ENCODE results near the gene TP63.
"Not testable (repeated sequence)": the region's sequence is repeated elsewhere in the genome, so short reads cannot be mapped to it uniquely, and the experiment has no call there.

Gene TP63

DNA sequence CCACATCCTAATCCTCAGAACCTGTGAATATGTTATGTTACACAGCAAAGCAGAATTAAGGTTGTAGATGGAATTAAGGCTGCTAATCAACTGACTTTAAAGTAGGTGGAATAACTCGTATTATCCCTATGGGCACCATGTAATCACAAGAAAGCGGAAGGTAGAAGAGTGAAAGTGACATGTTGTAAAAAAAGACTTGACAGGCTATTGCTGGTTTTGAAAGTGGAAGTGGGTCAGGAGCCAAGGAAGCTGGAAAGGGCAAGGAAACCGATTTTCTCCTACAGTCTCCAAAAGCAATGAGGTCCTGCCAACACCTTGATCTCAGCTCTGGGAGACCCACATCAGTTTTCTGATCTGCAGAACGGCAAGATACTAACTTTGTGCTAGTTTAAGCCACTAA, 6.6 kb downstream of the TP63 start:
- Histone ChIP-seq H3K4me1 (ENCODE audit: control insufficient read depth in 5 of 5, insufficient read depth in 5 of 5, low read length in 5 of 5) (no peaks in the 10 kb centered on the region), H3K36me3 (ENCODE audit: control insufficient read depth in 5 of 5, insufficient read depth in 5 of 5, low read length in 5 of 5) (no peaks in the 10 kb centered on the region), H3K27ac (ENCODE audit: low read depth, low read length) (no peak overlapping the region), H3K9ac (ENCODE audit: low read length in 5 of 5) (no peak overlapping the region), H3K4me3 (ENCODE audit: low read depth in 1 of 5, low read length in 5 of 5) (no peak overlapping the region), H3K9me3 (ENCODE audit: control insufficient read depth in 5 of 5, low read length in 5 of 5) (no peaks in the 10 kb centered on the region), H3K27me3 (ENCODE audit: control insufficient read depth in 5 of 5, insufficient read depth in 4 of 5, low read length in 5 of 5) (no peaks in the 10 kb centered on the region)

DNA sequence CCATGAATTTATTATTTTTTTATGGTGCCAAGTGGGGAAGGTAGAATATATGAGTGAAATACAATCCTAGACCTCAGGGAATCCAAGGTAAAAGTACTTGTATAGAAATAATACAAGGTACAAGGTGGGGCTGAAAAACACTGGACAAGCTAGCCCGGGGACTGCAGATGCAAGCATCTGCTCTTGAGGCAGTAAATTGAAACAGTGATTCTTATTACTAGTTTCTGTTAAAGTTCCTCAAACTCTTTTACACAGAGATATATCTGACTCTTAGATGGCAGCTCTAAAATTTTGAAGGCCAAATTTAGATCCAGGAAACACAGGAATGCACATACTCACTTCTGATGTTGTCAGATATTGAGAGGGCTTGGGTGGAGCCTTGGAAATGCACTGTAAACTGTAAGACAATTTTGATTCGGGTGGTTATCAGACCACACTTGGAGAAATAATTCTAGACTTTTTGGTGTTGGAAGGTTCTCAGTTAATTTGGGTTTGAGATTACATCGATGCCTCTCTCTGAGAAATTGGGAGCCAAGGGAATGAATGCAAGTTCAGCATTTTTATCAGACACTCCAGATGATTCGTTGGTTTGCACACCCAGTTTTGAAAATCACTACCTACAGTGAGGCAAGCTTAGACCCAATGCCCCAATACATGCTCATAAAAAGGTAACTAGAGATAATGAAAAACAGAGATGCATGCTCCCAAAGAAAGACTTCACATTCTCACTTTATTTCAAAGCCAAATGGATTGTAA, 7.3 kb downstream of the TP63 start:
- Histone ChIP-seq H3K4me3 (ENCODE audit: low read depth in 1 of 5, low read length in 5 of 5) (no peak overlapping the region), H3K36me3 (ENCODE audit: control insufficient read depth in 5 of 5, insufficient read depth in 5 of 5, low read length in 5 of 5) (no peaks in the 10 kb centered on the region), H3K4me1 (ENCODE audit: control insufficient read depth in 5 of 5, insufficient read depth in 5 of 5, low read length in 5 of 5) (no peaks in the 10 kb centered on the region), H3K9ac (ENCODE audit: low read length in 5 of 5) (no peak overlapping the region), H3K9me3 (ENCODE audit: control insufficient read depth in 5 of 5, low read length in 5 of 5) (no peaks in the 10 kb centered on the region), H3K27me3 (ENCODE audit: control insufficient read depth in 5 of 5, insufficient read depth in 4 of 5, low read length in 5 of 5) (no peaks in the 10 kb centered on the region), H3K27ac (ENCODE audit: low read depth, low read length) (no peak overlapping the region)

DNA sequence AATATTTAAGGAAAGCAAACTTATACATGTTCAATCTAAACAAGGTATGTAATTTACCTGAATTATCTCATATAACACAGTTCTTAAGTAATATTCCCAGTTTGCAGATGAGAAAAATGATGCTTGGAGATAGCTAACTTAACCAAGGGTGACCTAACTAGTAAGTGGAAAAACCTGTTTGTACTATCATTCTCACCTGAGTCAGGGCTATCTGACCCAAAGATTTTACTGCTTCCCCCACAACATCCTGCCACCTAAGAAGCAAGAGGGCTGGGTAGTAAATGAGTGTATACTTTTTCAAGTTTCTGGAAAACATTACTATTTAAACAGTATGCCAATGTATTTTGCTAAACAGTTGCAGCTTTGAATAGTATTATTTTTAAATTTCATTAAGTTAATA, 10.6 kb downstream of the TP63 start:
- Histone ChIP-seq H3K27ac (ENCODE audit: low read depth, low read length) (no peak overlapping the region), H3K9ac (ENCODE audit: low read length in 5 of 5) (no peak overlapping the region)

GRCh38 chr3:189646853-189647542, 15.8 kb downstream of the TP63 start:
- H3K4me1 ChIP-seq (ENCODE audit: control insufficient read depth in 5 of 5, insufficient read depth in 5 of 5, low read length in 5 of 5): peaks cover 0 to 3% (median 0%) of the 10 kb centered on the region in 5 donors

More for the DNA sequence above, 10.6 kb downstream of the TP63 start:
- H3K4me3 ChIP-seq (ENCODE audit: low read depth in 1 of 5, low read length in 5 of 5): no peak overlapping the region
- no peaks in the 10 kb centered on the region for H3K36me3 ChIP-seq (ENCODE audit: control insufficient read depth in 5 of 5, insufficient read depth in 5 of 5, low read length in 5 of 5)
- H3K27me3 ChIP-seq (ENCODE audit: control insufficient read depth in 5 of 5, insufficient read depth in 4 of 5, low read length in 5 of 5): no peaks in the 10 kb centered on the region
- H3K4me1 ChIP-seq (ENCODE audit: control insufficient read depth in 5 of 5, insufficient read depth in 5 of 5, low read length in 5 of 5): no peaks in the 10 kb centered on the region
- H3K9me3 ChIP-seq (ENCODE audit: control insufficient read depth in 5 of 5, low read length in 5 of 5): no peaks in the 10 kb centered on the region

DNA sequence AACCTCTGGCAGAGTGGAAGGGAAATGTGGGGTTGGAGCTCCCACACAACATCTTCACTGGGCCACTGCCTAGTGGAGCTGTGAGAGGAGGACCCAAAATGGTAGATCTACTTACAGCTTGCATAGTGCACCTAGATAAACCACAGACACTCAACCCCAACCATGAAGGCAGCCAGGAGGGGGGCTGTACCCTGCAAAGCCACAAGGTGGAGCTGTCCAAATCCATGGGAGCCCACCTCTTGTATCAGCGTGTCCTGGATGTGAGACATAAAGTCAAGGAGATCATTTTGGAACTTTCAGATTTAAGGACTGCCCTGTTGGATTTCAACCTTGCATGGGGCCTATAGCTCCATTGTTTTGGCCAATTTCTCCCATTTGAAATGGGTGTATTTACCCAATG, 20.9 kb downstream of the TP63 start:
- no peak overlapping the region for H3K4me3 ChIP-seq (ENCODE audit: low read depth in 1 of 5, low read length in 5 of 5)

More at GRCh38 chr3:189646853-189647542, 15.8 kb downstream of the TP63 start:
- no peak overlapping the region for H3K4me3 ChIP-seq (ENCODE audit: low read depth in 1 of 5, low read length in 5 of 5)
- no peaks in the 10 kb centered on the region for H3K9me3 ChIP-seq (ENCODE audit: control insufficient read depth in 5 of 5, low read length in 5 of 5)
- H3K27ac ChIP-seq (ENCODE audit: low read depth, low read length): no peak overlapping the region
- no peak overlapping the region for H3K9ac ChIP-seq (ENCODE audit: low read length in 5 of 5)
- no peaks in the 10 kb centered on the region for H3K27me3 ChIP-seq (ENCODE audit: control insufficient read depth in 5 of 5, insufficient read depth in 4 of 5, low read length in 5 of 5)
- H3K36me3 ChIP-seq (ENCODE audit: control insufficient read depth in 5 of 5, insufficient read depth in 5 of 5, low read length in 5 of 5): no peaks in the 10 kb centered on the region

GRCh38 chr3:189655617-189656016, 24.4 kb downstream of the TP63 start:
- H3K36me3 ChIP-seq (ENCODE audit: control insufficient read depth in 5 of 5, insufficient read depth in 5 of 5, low read length in 5 of 5): no peaks in the 10 kb centered on the region
- peaks cover 0 to 12% (median 7%) of the 10 kb centered on the region in 5 donors for H3K9me3 ChIP-seq (ENCODE audit: control insufficient read depth in 5 of 5, low read length in 5 of 5)
- peaks cover 0 to 7% (median 0%) of the 10 kb centered on the region in 5 donors for H3K4me1 ChIP-seq (ENCODE audit: control insufficient read depth in 5 of 5, insufficient read depth in 5 of 5, low read length in 5 of 5)
- no peaks in the 10 kb centered on the region for H3K27me3 ChIP-seq (ENCODE audit: control insufficient read depth in 5 of 5, insufficient read depth in 4 of 5, low read length in 5 of 5)
- H3K27ac ChIP-seq (ENCODE audit: low read depth, low read length): no peak overlapping the region
- no peak overlapping the region for H3K9ac ChIP-seq (ENCODE audit: low read length in 5 of 5)
- no peak overlapping the region for H3K4me3 ChIP-seq (ENCODE audit: low read depth in 1 of 5, low read length in 5 of 5)

More for the DNA sequence above, 20.9 kb downstream of the TP63 start:
- Histone ChIP-seq H3K27me3 (ENCODE audit: control insufficient read depth in 5 of 5, insufficient read depth in 4 of 5, low read length in 5 of 5) (no peaks in the 10 kb centered on the region), H3K9ac (ENCODE audit: low read length in 5 of 5) (no peak overlapping the region), H3K36me3 (ENCODE audit: control insufficient read depth in 5 of 5, insufficient read depth in 5 of 5, low read length in 5 of 5) (no peaks in the 10 kb centered on the region), H3K9me3 (ENCODE audit: control insufficient read depth in 5 of 5, low read length in 5 of 5) (peaks cover 0 to 9% (median 5%) of the 10 kb centered on the region in 5 donors), H3K27ac (ENCODE audit: low read depth, low read length) (no peak overlapping the region), H3K4me1 (ENCODE audit: control insufficient read depth in 5 of 5, insufficient read depth in 5 of 5, low read length in 5 of 5) (peaks cover 0 to 7% (median 0%) of the 10 kb centered on the region in 5 donors)

DNA sequence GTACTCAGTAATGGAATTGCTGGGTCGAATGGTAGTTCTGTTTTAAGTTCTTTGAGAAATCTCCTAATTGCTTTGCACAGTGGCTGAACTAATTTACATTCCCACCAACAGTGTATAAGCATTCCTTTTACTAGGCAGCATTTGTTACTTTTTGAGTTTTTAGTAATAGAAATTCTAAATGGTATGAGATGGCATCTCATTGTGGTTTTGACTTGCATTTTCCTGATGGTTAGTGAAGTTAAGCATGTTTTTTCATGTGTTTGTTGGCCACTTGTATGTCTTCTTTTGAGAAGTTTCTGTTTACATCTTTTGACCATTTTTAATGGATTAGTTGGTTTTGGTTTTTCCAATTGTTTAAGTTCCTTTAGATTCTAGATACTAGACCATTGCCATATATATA, 28.4 kb downstream of the TP63 start:
- no peaks in the 10 kb centered on the region for H3K36me3 ChIP-seq (ENCODE audit: control insufficient read depth in 5 of 5, insufficient read depth in 5 of 5, low read length in 5 of 5)
- no peak overlapping the region for H3K4me3 ChIP-seq (ENCODE audit: low read depth in 1 of 5, low read length in 5 of 5)
- H3K4me1 ChIP-seq (ENCODE audit: control insufficient read depth in 5 of 5, insufficient read depth in 5 of 5, low read length in 5 of 5): peaks cover 0 to 7% (median 3%) of the 10 kb centered on the region in 5 donors
- H3K27me3 ChIP-seq (ENCODE audit: control insufficient read depth in 5 of 5, insufficient read depth in 4 of 5, low read length in 5 of 5): no peaks in the 10 kb centered on the region
- peaks cover 0 to 12% (median 7%) of the 10 kb centered on the region in 5 donors for H3K9me3 ChIP-seq (ENCODE audit: control insufficient read depth in 5 of 5, low read length in 5 of 5)
- H3K27ac ChIP-seq (ENCODE audit: low read depth, low read length): no peak overlapping the region
- H3K9ac ChIP-seq (ENCODE audit: low read length in 5 of 5): no peak overlapping the region

DNA sequence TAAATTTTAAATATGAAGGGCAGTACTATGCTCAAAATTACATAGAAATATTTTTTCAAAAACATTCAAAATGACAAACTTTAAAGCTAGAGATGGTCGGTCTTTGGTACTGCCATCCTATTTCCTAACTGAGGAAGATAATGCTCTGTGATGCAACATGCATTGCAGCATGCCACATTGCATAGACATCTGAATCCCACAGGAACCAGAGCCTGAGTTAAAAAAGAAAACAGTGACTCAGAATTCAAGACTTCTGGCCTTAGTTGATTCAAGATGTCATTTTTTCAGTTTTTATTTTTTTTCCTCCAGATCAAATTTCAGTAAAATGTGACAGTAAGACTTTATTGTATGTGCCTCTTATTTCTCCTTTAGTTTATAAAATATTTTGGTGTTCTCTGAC, 33.1 kb downstream of the TP63 start:
- Histone ChIP-seq H3K4me3 (ENCODE audit: low read depth in 1 of 5, low read length in 5 of 5) (no peak overlapping the region), H3K27me3 (ENCODE audit: control insufficient read depth in 5 of 5, insufficient read depth in 4 of 5, low read length in 5 of 5) (no peaks in the 10 kb centered on the region), H3K9me3 (ENCODE audit: control insufficient read depth in 5 of 5, low read length in 5 of 5) (no peaks in the 10 kb centered on the region), H3K27ac (ENCODE audit: low read depth, low read length) (no peak overlapping the region), H3K36me3 (ENCODE audit: control insufficient read depth in 5 of 5, insufficient read depth in 5 of 5, low read length in 5 of 5) (no peaks in the 10 kb centered on the region), H3K4me1 (ENCODE audit: control insufficient read depth in 5 of 5, insufficient read depth in 5 of 5, low read length in 5 of 5) (peaks cover 0 to 12% (median 4%) of the 10 kb centered on the region in 5 donors), H3K9ac (ENCODE audit: low read length in 5 of 5) (no peak overlapping the region)

- H3K4me3 ChIP-seq (ENCODE audit: low read depth in 1 of 5, low read length in 5 of 5); H3K36me3 ChIP-seq (ENCODE audit: control insufficient read depth in 5 of 5, insufficient read depth in 5 of 5, low read length in 5 of 5); H3K9ac ChIP-seq (ENCODE audit: low read length in 5 of 5); H3K9me3 ChIP-seq (ENCODE audit: control insufficient read depth in 5 of 5, low read length in 5 of 5); H3K27me3 ChIP-seq (ENCODE audit: control insufficient read depth in 5 of 5, insufficient read depth in 4 of 5, low read length in 5 of 5); H3K4me1 ChIP-seq (ENCODE audit: control insufficient read depth in 5 of 5, insufficient read depth in 5 of 5, low read length in 5 of 5); H3K27ac ChIP-seq (ENCODE audit: low read depth, low read length): not testable (repeated sequence)
These were observed 41.2 kb downstream of the TP63 start for GRCh38 chr3:189672346-189672745.

GRCh38 chr3:189673535-189673934, 42.3 kb downstream of the TP63 start:
- Histone ChIP-seq H3K36me3 (ENCODE audit: control insufficient read depth in 5 of 5, insufficient read depth in 5 of 5, low read length in 5 of 5) (no peaks in the 10 kb centered on the region), H3K4me1 (ENCODE audit: control insufficient read depth in 5 of 5, insufficient read depth in 5 of 5, low read length in 5 of 5) (no peaks in the 10 kb centered on the region), H3K27ac (ENCODE audit: low read depth, low read length) (no peak overlapping the region), H3K27me3 (ENCODE audit: control insufficient read depth in 5 of 5, insufficient read depth in 4 of 5, low read length in 5 of 5) (no peaks in the 10 kb centered on the region), H3K4me3 (ENCODE audit: low read depth in 1 of 5, low read length in 5 of 5) (no peak overlapping the region), H3K9ac (ENCODE audit: low read length in 5 of 5) (no peak overlapping the region), H3K9me3 (ENCODE audit: control insufficient read depth in 5 of 5, low read length in 5 of 5) (peaks cover 0 to 3% (median 0%) of the 10 kb centered on the region in 5 donors)
